GM18868 (cell line): Measurements from ENCODE around the gene THRB.
A peak's percentile ranks its signal among the peaks of the same experiment; 100 is the strongest.

ENCODE experiments used
- ATAC-seq: cut with Tn5 transposase; IDR thresholded peaks from one replicate; pipeline ENCODE4 v1.9.1; 2021; ENCODE audit warnings: mild to moderate bottlenecking, moderate library complexity; ENCODE audit not compliant: unreplicated experiment

THRB gene

GRCh38 chr3:24512564-24513197 is 18.0 kb upstream of the THRB start:
- ATAC-seq, result no peak

GRCh38 chr3:24510030-24510648 is 15.5 kb upstream of the THRB start:
- ATAC-seq, result no peak

DNA sequence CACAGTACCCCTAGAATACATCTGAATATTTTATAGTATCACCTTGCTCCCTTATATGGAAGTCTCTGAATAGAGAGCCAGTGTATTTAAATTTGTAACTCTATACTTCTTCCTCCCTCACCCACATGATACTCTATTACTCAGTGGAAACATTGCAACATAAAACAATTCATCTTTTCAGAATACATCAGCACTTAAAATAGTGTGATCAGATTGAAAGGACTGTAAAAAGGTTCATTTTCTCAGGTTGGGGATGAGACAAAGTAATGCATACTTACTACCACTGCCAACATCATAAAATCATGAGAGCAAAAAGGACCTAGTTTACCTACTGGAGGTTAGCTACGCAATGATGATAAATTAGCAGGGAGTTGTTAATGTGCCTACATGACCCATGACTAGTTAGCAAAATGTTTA is 13.8 kb upstream of the THRB start:
- no peak for ATAC-seq

- ATAC-seq, result no peak
These were observed 13.2 kb upstream of the THRB start for GRCh38 chr3:24507776-24508422.

DNA sequence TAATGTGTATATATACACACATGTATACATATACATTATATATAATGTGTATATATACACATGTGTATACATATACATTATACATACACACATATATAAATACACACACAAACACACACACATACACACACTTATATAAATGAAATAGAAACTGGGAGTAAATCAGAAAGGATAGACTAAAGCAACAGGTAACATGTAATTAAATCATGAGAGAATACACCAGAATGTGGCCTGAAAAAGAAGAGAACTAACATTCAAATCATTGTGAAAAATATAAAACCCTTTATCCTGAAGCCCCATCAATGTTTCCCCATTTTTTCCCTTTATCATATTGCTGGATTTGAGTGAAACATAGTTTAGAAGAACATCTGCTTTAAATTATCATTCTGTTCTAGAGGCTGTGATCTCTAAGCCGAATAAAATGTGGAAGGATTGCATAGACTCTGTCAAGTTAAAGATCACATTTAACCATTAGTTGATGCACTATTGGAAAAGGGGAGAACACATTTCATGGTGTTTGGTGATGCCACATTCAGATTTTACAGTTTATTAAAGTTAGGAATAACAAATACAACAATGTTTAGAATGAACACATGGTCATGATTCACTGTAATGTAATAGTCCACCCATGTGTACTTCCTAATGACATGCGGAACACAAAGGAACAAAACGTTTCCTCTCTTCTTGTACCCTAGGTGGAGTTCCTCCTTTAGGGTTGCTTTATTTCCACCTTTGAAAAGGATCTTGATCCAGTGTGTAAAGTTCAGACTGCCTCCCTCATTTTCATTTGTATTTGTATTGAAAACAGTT is 12.5 kb upstream of the THRB start:
- ATAC-seq, result no peak

DNA sequence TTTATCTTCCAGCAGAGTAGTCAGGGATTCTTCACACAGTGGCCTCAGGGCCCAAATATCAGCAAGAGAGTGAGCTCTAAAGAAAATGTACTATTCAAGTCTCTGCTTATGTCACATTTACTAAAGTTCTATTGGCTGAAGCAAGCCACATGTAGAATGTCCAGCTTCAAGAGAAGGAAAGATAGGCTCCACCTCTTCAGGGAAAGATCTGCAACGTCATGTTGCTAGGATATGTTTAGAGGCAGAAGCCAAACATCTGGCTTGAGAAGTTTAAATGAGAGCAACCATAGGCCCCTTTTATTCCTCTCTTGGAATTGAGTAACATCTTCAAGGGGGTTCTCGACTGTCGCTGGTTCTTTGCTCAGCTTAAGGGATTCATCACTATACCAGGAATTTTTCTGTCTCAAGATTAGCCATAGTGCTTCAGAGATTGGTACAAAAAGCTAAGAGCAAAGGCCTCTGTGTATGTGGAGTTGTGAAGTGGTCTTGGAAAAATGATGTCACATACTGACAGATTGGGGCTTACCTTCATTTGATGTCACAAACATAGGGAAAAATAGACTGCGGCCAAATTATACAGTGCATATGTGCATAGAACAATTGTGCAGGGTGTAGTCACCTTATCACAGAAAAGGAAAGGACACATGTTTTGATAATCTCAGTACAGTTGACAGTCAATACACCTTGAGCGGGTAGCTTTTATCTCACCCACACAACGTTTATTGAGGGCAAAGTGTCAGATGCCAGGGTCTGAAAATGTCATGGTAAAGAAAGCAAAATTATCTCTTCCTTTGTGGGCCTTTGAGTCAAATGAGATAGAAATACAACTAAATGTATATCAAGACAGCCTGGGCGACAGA is 11.3 kb upstream of the THRB start:
- no peak for ATAC-seq

GRCh38 chr3:24504772-24505171 is 10.1 kb upstream of the THRB start:
- ATAC-seq, result no peak

DNA sequence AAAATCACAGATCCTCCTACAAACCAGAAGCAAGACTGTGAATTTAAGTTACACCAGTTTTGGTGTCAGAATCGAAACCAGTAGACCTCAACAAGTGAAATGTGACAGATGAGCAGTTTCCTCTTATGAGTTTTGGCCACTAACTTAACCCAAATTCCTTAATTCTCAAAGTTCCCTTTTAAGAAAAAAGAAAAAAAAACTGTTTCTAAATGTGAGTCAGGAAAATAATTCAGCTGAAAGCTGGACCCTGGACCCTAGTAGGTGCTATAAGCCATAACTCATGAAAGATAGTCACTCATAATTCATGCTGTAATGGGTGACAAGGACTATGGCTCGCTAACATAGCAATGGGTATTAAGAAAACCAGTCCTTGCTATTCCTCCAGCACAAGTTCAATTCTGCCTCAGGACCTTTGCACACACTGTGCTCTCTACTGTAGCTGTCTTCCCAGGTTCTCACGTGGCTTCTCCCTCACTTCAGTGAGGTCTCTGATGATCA is 9.0 kb upstream of the THRB start:
- ATAC-seq, result peak; percentile 84

DNA sequence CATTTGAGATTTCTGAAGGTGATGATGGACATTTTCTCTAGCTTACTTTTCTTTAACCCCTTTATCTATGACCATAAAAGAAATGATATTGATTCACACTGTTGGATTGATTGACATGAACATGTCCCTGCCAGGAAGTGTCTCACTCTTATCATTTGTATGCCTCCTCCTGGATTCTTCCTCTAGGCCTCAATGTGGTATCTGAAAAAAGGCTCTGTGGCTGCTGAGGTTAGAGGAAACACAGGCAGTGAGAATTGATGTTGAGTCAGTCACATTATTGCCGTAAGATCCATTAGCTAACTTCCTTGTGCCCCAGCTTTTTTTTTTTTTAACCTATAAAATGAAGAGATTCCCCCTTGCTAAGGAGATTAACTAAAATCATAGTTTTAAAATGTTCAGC is 8.0 kb upstream of the THRB start:
- ATAC-seq, result no peak

GRCh38 chr3:24500806-24501205 is 6.2 kb upstream of the THRB start:
- no peak for ATAC-seq

- no peak for ATAC-seq
These were observed 5.3 kb upstream of the THRB start for GRCh38 chr3:24499991-24500390.

DNA sequence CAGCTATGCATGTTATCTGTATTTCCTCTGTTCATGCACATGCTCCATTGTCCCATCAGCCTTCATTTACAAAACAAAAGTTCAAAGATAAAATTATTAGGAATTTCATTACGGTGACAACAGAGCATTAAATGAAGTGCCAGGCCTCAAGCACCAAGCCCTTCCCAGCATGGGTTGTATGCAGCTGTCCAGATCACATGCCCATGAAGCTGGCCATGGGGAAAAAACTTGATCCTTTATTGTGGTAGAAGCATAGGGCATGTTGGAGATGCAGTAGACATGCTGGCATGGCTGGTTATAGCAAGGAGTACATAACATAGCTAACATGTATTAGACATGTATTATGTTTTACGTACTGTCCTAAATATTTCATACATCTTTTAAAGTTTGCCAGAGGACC is 4.1 kb upstream of the THRB start:
- ATAC-seq, result no peak

- no peak for ATAC-seq
These were observed 3.7 kb upstream of the THRB start for GRCh38 chr3:24498391-24498790.

- ATAC-seq, result no peak
These were observed 3.3 kb upstream of the THRB start for GRCh38 chr3:24497942-24498341.

- no peak for ATAC-seq
These were observed 2.2 kb upstream of the THRB start for GRCh38 chr3:24496529-24497482.

DNA sequence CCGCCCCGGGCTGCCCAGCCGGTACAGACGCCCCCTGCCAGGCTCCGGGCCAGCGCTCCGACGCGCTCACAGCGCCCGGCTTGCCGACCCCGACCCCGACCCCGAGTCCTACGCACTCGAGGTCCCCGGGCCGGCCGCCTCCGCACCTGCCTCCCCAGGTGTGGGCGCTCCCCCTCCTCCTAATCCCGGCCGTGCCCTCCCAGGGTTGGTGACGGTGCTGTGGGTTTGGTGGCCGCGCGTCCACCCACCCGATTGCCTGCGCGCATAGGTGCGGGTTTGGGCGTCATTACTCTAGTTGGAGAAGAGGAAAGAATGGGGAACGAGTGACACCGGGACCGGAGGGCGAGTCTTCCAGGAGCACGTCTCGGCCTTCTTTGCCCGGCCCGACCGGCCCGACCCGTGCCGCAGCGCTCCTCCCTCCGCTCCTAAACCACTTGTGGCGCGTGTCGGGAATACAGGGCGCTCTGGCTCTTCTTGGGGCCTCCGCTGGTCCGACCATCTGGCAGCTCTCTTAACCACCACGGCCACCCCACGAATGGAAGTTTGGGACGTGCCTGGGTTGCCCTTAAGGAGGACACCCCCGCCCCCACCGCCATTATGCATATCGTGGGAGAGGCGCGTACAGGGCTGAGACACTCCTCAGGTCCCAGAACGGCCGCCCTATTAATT is 810 bp upstream of the THRB start:
- ATAC-seq, result no peak

- no peak for ATAC-seq
These were observed 668 bp downstream of the THRB start for GRCh38 chr3:24493746-24494617.

- no peak for ATAC-seq
These were observed 1.6 kb downstream of the THRB start for GRCh38 chr3:24492971-24493551.
